H9 (cell line): ENCODE data around the gene CHCT1. TPM values are rescaled to one million over a fixed set of nuclear protein-coding genes. Genes with fewer than 3 reads are reported as not detected.

Experiments
- DNase-seq: peaks from one replicate; pipeline ENCODE4 v3.0.0-alpha.2; 2017
- H2AFZ ChIP-seq: one replicate; pipeline ENCODE4 v1.6.1; 2013; ENCODE audit warnings: mild to moderate bottlenecking, low read length, control low read depth, moderate library complexity
- H2AK5ac ChIP-seq: 2 replicates; pipeline ENCODE4 v1.6.1; 2013; ENCODE audit warnings: low read length, control low read depth, mixed read lengths; ENCODE audit not compliant: insufficient read length
- H2BK120ac ChIP-seq: one replicate; pipeline ENCODE4 v1.6.1; 2013; ENCODE audit warnings: low read depth, mild to moderate bottlenecking, low read length, control low read depth, inconsistent platforms; ENCODE audit not compliant: poor library complexity, severe bottlenecking
- H2BK12ac ChIP-seq: 2 replicates; pipeline ENCODE4 v1.6.1; 2013; ENCODE audit warnings: low read length, control low read depth, mixed read lengths, low read depth; ENCODE audit not compliant: insufficient read length
- H2BK15ac ChIP-seq: 2 replicates; pipeline ENCODE4 v1.6.1; 2013; ENCODE audit warnings: low read depth, low read length, control low read depth
- H2BK20ac ChIP-seq: one replicate; pipeline ENCODE4 v1.6.1; 2013; ENCODE audit warnings: low read depth, mild to moderate bottlenecking, low read length, control low read depth, inconsistent platforms; ENCODE audit not compliant: poor library complexity, severe bottlenecking
- H2BK5ac ChIP-seq: 2 replicates; pipeline ENCODE4 v1.6.1; 2013; ENCODE audit warnings: low read length, control low read depth, mixed read lengths; ENCODE audit not compliant: insufficient read length
- H3K14ac ChIP-seq: 2 replicates; pipeline ENCODE4 v1.6.1; 2013; ENCODE audit warnings: low read length, control low read depth; ENCODE audit not compliant: insufficient read depth
- H3K18ac ChIP-seq: 2 replicates; pipeline ENCODE4 v1.6.1; 2013; ENCODE audit warnings: low read depth, mild to moderate bottlenecking, mixed read lengths, low read length, control low read depth; ENCODE audit not compliant: insufficient read length
- H3K23ac ChIP-seq: 2 replicates; pipeline ENCODE4 v1.6.1; 2013; ENCODE audit warnings: low read length, control low read depth, mixed read lengths, low read depth; ENCODE audit not compliant: insufficient read length
- H3K23me2 ChIP-seq: 2 replicates; pipeline ENCODE4 v1.6.1; 2013; ENCODE audit warnings: low read depth, mild to moderate bottlenecking, mixed read lengths, low read length, control low read depth; ENCODE audit not compliant: insufficient read length, poor library complexity, severe bottlenecking
- H3K27ac ChIP-seq: 2 replicates; pipeline ENCODE4 v1.5.1; 2013; ENCODE audit warnings: low read length, control low read depth, mixed read lengths, low read depth; ENCODE audit not compliant: insufficient read length
- H3K27me3 ChIP-seq: 2 replicates; pipeline ENCODE4 v1.6.1; 2013; ENCODE audit warnings: low read length, control low read depth, inconsistent platforms; ENCODE audit not compliant: insufficient read depth
- H3K4ac ChIP-seq: 2 replicates; pipeline ENCODE4 v1.6.1; 2013; ENCODE audit warnings: low read depth, mild to moderate bottlenecking, control low read depth, inconsistent platforms, low read length, moderate library complexity
- H3K4me1 ChIP-seq: 2 replicates; pipeline ENCODE4 v1.6.1; 2013; ENCODE audit warnings: low read length, control low read depth, inconsistent platforms; ENCODE audit not compliant: insufficient read depth
- H3K4me2 ChIP-seq: 2 replicates; pipeline ENCODE4 v1.6.1; 2013; ENCODE audit warnings: low read length, control low read depth, mixed read lengths; ENCODE audit not compliant: insufficient read length, insufficient read depth
- H3K56ac ChIP-seq: 2 replicates; pipeline ENCODE4 v1.6.1; 2013; ENCODE audit warnings: low read depth, mild to moderate bottlenecking, mixed read lengths, low read length, control low read depth; ENCODE audit not compliant: insufficient read length
- H3K79me1 ChIP-seq: 2 replicates; pipeline ENCODE4 v1.6.1; 2013; ENCODE audit warnings: low read depth, mild to moderate bottlenecking, moderate library complexity, low read length, control low read depth, inconsistent platforms; ENCODE audit not compliant: insufficient read depth, poor library complexity, severe bottlenecking
- H3K79me2 ChIP-seq: 2 replicates; pipeline ENCODE4 v1.6.1; 2013; ENCODE audit warnings: low read length, control low read depth, inconsistent platforms; ENCODE audit not compliant: insufficient read depth
- H3K9ac ChIP-seq: 2 replicates; pipeline ENCODE4 v1.6.1; 2013; ENCODE audit warnings: low read length, control low read depth, mixed read lengths; ENCODE audit not compliant: insufficient read length; ENCODE audit errors: extremely low read depth
- H3K9me3 ChIP-seq: one replicate; pipeline ENCODE4 v1.6.1; 2013; ENCODE audit warnings: low read depth, low read length, inconsistent platforms; ENCODE audit not compliant: control insufficient read depth
- H3T11ph ChIP-seq: one replicate; pipeline ENCODE4 v1.6.1; 2013; ENCODE audit warnings: mild to moderate bottlenecking, low read length, control low read depth, inconsistent platforms
- H4K20me1 ChIP-seq: one replicate; pipeline ENCODE4 v1.6.1; 2013; ENCODE audit not compliant: control insufficient read depth, insufficient read length, insufficient read depth
- H4K5ac ChIP-seq: 2 replicates; pipeline ENCODE4 v1.6.1; 2013; ENCODE audit warnings: low read depth, mild to moderate bottlenecking, mixed read lengths, low read length, control low read depth; ENCODE audit not compliant: insufficient read length
- H4K8ac ChIP-seq: replicated peaks from 2 replicates; pipeline ENCODE4 v1.6.1; 2013; ENCODE audit warnings: low read length, control low read depth, mixed read lengths, low read depth; ENCODE audit not compliant: insufficient read length
- H4K91ac ChIP-seq: 2 replicates; pipeline ENCODE4 v1.6.1; 2013; ENCODE audit warnings: low read depth, mild to moderate bottlenecking, moderate library complexity, mixed read lengths, low read length, control low read depth; ENCODE audit not compliant: insufficient read length
- H3K27ac Mint-ChIP-seq, 3 experiments: 2 replicates in 2 of 3; 3 replicates in 1 of 3; pipeline ENCODE4 v1.8.0; 2020 to 2021; ENCODE audit warnings: mixed read lengths in 3 of 3, mild to moderate bottlenecking in 1 of 3, moderate library complexity in 1 of 3
- H3K27me3 Mint-ChIP-seq: 2 replicates; pipeline ENCODE4 v1.8.0; 2021; ENCODE audit warnings: low read depth, mild to moderate bottlenecking, moderate library complexity, mixed read lengths
- H3K36me3 Mint-ChIP-seq, 3 experiments: 2 replicates in 2 of 3; 3 replicates in 1 of 3; pipeline ENCODE4 v1.8.0; 2020 to 2021; ENCODE audit warnings: low read depth in 3 of 3, mixed read lengths in 3 of 3; ENCODE audit not compliant: insufficient read depth in 1 of 3
- H3K4me1 Mint-ChIP-seq, 2 experiments: 2 replicates each; pipeline ENCODE4 v1.8.0; 2020; ENCODE audit warnings: mixed read lengths in 2 of 2
- H3K4me3 Mint-ChIP-seq, 2 experiments: 2 replicates in 1 of 2; 3 replicates in 1 of 2; pipeline ENCODE4 v1.8.0; 2020 to 2021; ENCODE audit warnings: mild to moderate bottlenecking in 2 of 2, mixed read lengths in 2 of 2, moderate library complexity in 1 of 2
- H3K9me3 Mint-ChIP-seq, 2 experiments: 2 replicates in 1 of 2; 3 replicates in 1 of 2; pipeline ENCODE4 v1.8.0; 2020; ENCODE audit warnings: mild to moderate bottlenecking in 2 of 2, mixed read lengths in 2 of 2, moderate library complexity in 1 of 2
- CTCF ChIP-seq: fragments of 200-600 bp; sonication (generic); conservative IDR thresholded peaks from 3 replicates; pipeline ENCODE4 v1.8.0; 2021; ENCODE audit warnings: antibody characterized with exemption, mild to moderate bottlenecking
- total RNA-seq: library from RNA; stranded (reverse); gene quantifications from 2 replicates; pipeline ENCODE4 v1.2.1, GENCODE V29; 2021

Gene CHCT1
- total RNA-seq, 1 experiment from 2014 or later: not detected

- Histone ChIP-seq H4K8ac (no peak overlapping the region), H3K79me1 (no peaks in the 10 kb centered on the region), H3K27me3 (no peaks in the 10 kb centered on the region), H2AFZ (no peak overlapping the region), H2BK15ac (no peak overlapping the region), H4K91ac (no peak overlapping the region), H3K27ac (no peak overlapping the region), H2BK5ac (no peak overlapping the region), H3K9me3 (no peaks in the 10 kb centered on the region), H4K20me1 (no peaks in the 10 kb centered on the region), H2BK12ac (no peak overlapping the region), H3T11ph (no peak overlapping the region), H3K23ac (no peak overlapping the region), H2AK5ac (no peak overlapping the region), H3K14ac (no peak overlapping the region), H3K4me2 (no peak overlapping the region), H3K56ac (no peak overlapping the region), H3K9ac (no peak overlapping the region), H3K18ac (no peak overlapping the region), H3K23me2 (no peaks in the 10 kb centered on the region), H2BK20ac (no peak overlapping the region), H4K5ac (no peak overlapping the region), H2BK120ac (no peak overlapping the region), H3K79me2 (no peaks in the 10 kb centered on the region), H3K4me1 (no peaks in the 10 kb centered on the region), H3K4ac (no peak overlapping the region)
- H3K27me3 Mint-ChIP-seq: no peaks in the 10 kb centered on the region
- no peaks in the 10 kb centered on the region for H3K4me1 Mint-ChIP-seq
- no peaks in the 10 kb centered on the region for H3K9me3 Mint-ChIP-seq
- no peak for TF ChIP-seq CTCF
- DNase-seq: no peak
- H3K36me3 Mint-ChIP-seq: peaks cover 5 to 63% (median 39%) of the 10 kb centered on the region in 3 experiments; a peak in 6 of 7 replicates
- no peak overlapping the region for H3K4me3 Mint-ChIP-seq
- H3K27ac Mint-ChIP-seq: no peak overlapping the region
Measured at GRCh38 chr17:60451965-60452364, 29.7 kb downstream of the CHCT1 start.
